ENCODE data around the gene CTSA.
"Not testable (repeated sequence)": the region's sequence is repeated elsewhere in the genome, so short reads cannot be mapped to it uniquely, and the experiment has no call there.

Gene CTSA

DNA sequence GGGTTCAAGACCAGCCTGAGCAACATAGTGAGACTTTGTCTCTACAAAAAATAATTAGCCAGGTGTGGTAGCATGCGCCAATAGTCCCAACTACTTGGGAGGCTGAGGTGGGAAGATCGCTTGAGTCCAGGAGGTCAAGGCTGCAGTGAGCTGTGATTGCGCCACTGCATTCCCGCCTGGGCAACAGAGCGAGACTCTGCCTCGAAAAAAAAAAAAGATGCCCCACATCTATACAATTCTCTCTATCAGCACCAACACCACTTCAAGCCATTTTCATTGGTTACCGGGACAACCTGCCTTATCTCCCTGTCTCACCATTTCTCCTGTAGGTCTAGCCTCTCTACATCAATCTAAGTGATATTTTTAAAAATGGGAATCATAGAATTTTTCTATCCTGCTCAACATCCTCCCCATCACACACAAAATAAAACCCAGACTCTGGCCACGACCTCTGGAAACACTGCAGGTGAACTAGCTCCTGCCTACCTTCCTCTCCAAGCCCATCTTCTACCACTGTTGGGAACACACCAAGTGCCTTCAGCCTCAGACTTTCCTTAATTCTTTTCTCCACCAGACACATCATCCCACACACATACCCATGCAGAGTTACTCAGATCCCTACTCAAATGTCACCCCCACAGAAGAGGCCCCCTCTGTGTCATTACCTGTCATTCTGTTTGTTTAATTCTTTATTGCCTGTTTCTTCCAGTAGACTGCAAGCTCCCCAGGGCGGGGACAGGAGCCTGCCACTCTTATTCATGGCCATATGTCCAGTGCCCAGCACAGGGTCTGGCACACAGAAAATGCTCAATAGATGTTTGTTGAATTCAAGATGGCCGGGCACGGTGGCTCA lies 30.4 kb downstream of the CTSA start:
- H3K27ac ChIP-seq: no peak overlapping the region

DNA sequence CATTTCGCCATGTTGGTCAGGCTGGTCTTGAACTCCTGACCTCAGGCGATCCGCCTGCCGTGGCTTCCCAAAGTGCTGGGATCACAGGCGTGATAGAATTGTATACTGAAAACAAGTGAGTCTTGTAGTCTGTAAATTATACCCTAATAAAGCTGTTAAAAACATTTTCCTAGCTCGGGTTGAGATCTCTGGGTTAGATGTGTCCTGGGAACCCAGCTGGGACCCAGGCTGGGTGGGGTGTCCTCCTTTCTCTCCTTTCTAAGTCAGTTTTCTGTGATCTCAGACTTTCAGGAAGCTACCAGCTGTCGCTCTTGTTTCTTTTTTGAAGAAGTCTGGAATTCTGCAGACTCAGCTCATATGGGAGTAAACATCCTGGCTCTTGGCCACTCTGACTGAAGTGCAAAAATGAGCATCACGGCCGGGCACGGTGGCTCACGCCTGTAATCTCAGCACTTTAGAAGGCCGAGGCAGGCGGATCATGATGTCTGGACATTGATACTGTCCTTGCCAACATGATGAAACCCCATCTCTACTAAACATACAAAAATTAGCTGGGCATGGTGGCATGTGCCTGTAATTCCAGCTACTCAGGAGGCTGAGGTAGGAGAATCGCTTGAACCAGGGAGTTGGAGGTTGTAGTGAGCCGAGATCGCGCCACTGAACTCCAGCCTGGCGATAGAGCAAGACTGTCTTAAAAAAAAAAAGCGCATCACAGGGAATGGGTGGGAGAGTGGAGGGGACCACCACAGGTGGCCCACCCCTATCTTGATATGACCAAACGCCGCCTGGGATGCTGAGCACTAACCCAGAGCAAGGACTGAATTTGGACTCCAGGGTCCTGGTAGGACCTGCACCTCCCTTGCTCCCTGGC lies 33.5 kb downstream of the CTSA start:
- TF ChIP-seq, protein P1, sequence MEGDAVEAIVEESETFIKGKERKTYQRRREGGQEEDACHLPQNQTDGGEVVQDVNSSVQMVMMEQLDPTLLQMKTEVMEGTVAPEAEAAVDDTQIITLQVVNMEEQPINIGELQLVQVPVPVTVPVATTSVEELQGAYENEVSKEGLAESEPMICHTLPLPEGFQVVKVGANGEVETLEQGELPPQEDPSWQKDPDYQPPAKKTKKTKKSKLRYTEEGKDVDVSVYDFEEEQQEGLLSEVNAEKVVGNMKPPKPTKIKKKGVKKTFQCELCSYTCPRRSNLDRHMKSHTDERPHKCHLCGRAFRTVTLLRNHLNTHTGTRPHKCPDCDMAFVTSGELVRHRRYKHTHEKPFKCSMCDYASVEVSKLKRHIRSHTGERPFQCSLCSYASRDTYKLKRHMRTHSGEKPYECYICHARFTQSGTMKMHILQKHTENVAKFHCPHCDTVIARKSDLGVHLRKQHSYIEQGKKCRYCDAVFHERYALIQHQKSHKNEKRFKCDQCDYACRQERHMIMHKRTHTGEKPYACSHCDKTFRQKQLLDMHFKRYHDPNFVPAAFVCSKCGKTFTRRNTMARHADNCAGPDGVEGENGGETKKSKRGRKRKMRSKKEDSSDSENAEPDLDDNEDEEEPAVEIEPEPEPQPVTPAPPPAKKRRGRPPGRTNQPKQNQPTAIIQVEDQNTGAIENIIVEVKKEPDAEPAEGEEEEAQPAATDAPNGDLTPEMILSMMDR (IDR thresholded peaks at IDR 0.05): no peak
- no peak for TF ChIP-seq ZFX (IDR thresholded peaks at IDR 0.05; ENCODE audit: borderline replicate concordance)
- no peak overlapping the region for H3K27ac ChIP-seq

More for the DNA sequence above, 30.4 kb downstream of the CTSA start:
- TF ChIP-seq, protein P1 (IDR thresholded peaks at IDR 0.05): no peak
- TF ChIP-seq ZFX (IDR thresholded peaks at IDR 0.05; ENCODE audit: borderline replicate concordance): no peak

DNA sequence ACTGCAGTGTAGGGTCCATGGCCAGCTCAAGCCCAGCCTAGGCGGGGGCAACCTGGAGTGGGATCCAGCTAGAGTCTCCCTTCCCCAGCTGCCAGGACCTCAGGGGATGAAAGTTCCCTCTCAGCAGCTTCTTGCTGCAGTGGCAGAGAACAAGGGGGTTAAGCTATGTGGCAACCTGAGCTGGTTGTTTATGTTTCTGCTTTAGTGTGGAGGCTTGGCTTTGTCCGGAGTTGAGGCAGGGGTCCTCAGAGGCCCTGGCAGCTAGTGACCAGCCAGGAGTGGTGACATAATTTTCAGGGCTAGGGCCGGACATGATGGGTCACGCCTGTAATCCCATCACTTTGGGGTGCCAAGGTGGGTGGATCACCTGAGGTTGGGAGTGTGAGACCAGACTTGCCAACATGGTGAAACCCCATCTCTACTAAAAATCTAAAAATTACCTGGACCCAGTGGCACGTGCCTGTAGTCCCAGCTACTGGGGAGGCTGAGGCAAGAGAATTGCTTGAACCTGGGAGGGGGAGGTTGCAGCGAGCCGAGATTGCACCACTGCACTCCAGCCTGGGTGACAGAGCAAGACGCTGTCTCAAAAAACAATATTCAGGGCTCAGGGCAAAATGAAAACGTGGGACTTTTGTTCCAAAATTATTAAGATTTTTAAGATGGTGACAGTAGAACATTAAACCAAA lies 34.8 kb downstream of the CTSA start:
- H3K27ac ChIP-seq: no peak overlapping the region
- TF ChIP-seq ZFX (IDR thresholded peaks at IDR 0.05; ENCODE audit: borderline replicate concordance): no peak
- TF ChIP-seq, protein P1 (IDR thresholded peaks at IDR 0.05): no peak

DNA sequence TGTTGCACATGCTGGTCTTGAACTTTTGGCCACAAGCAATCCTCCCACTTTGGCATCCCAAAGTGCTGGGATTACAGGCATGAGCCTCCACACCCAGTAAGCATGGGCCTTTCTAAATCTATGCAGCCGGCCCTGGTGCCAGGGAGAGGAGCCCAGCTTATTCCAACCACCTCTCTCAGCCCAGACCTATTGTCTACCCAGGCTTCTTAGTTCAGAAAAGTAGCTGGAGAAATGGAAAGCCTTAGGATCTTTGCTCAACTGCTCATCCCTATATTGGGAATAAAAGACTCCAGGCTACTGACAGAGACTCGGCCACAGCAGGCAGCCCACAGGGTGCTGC lies 35.6 kb downstream of the CTSA start:
- no peak for TF ChIP-seq ZFX (IDR thresholded peaks at IDR 0.05; ENCODE audit: borderline replicate concordance)
- TF ChIP-seq, protein P1 (IDR thresholded peaks at IDR 0.05): no peak
- H3K27ac ChIP-seq: no peak overlapping the region

DNA sequence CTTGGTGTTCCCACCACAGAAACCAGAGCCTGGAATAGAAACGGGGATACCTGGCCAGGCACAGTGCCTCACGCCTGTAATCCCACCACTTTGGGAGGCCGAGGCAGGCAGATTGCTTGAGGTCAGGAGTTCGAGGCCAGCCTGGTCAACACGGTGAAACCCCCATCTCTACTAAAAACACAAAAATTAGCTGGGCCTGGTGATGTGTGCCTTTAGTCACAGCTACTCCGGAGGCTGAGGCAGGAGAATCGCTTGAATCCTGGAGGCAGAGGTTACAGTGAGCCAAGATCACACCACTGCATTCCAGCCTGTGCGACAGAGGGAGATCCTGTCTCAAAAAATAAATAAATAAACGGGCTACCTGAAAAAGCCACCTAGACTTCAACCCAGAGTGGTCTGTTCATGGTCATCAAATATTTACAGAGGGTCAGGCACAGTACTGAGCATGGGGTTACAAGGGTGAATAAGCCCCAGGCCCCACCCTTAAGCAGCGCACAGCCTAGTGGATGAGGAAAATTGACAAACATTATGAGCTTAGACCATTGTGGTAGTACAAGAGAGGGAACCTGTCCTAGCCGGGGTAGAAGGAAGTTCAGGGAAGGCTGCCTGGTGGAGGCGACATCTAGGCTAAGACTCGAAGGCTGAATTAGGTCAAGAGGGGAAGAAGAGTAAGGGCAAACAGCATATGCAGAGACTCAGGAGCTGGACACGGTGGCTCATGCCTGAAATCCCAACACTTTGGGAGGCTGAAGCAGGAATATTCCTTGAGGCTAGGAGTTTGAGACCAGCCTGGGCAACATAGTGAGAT lies 36.1 kb downstream of the CTSA start:
- TF ChIP-seq ZFX (IDR thresholded peaks at IDR 0.05; ENCODE audit: borderline replicate concordance): no peak
- TF ChIP-seq, protein P1 (IDR thresholded peaks at IDR 0.05): no peak

DNA sequence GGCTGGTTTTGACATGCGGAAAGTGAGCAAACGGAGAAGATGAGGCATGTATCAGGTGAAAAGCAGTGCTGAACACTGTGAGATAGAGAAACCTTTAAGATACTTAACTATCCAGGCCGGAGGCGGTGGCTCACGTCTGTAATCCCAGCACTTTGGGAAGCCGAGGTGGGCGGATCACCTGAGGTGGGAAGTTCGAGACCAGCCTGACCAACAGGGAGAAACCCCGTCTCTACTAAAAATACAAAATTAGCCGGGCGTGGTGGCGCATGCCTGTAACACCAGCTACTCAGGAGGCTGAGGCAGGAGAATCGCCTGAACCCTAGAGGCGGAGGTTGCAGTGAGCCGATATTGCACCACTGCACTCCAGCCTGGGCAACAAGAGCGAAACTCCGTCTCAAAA lies 40.5 kb downstream of the CTSA start:
- not testable (repeated sequence) for H3K27ac ChIP-seq

More for the DNA sequence above, 36.1 kb downstream of the CTSA start:
- no peak overlapping the region for H3K27ac ChIP-seq

Data from 22Rv1 (cell line).